Loucy (cell line): ENCODE results near the gene NDUFS7.

Source experiments
- H2AFZ ChIP-seq: fragments of 200-600 bp; sonication (generic); 2 replicates; pipeline ENCODE4 v1.6.0; 2016; ENCODE audit warnings: antibody characterized with exemption, mild to moderate bottlenecking, low read length, moderate library complexity
- H3F3A ChIP-seq: fragments of 200-600 bp; 2 replicates; pipeline ENCODE4 v1.6.0; 2016; ENCODE audit warnings: antibody characterized with exemption, low read depth, mild to moderate bottlenecking
- H3K27me3 ChIP-seq: fragments of 200-600 bp; sonication (generic); 2 replicates; pipeline ENCODE4 v1.6.1; 2014; ENCODE audit warnings: low read length, mild to moderate bottlenecking; ENCODE audit not compliant: insufficient read depth, poor library complexity, severe bottlenecking
- H3K36me3 ChIP-seq: fragments of 200-600 bp; sonication (generic); 2 replicates; pipeline ENCODE4 v1.6.1; 2016; ENCODE audit warnings: low read length; ENCODE audit not compliant: insufficient read depth
- H3K4me1 ChIP-seq: fragments of 200-600 bp; sonication (generic); 2 replicates; pipeline ENCODE4 v1.5.1; 2014; ENCODE audit warnings: low read length, mild to moderate bottlenecking; ENCODE audit not compliant: insufficient read depth, poor library complexity, severe bottlenecking
- H3K4me2 ChIP-seq: fragments of 200-600 bp; sonication (generic); 2 replicates; pipeline ENCODE4 v1.6.0; 2014; ENCODE audit warnings: antibody characterized with exemption, low read length, low read depth, mild to moderate bottlenecking; ENCODE audit not compliant: poor library complexity, severe bottlenecking
- H3K4me3 ChIP-seq: fragments of 200-600 bp; sonication (generic); 2 replicates; pipeline ENCODE4 v1.5.1; 2014; ENCODE audit warnings: low read length, mild to moderate bottlenecking, mixed read lengths; ENCODE audit not compliant: poor library complexity, severe bottlenecking
- H3K79me2 ChIP-seq: fragments of 200-600 bp; sonication (generic); 2 replicates; pipeline ENCODE4 v1.6.1; 2014; ENCODE audit warnings: low read length; ENCODE audit not compliant: insufficient read depth
- H3K9ac ChIP-seq: fragments of 200-600 bp; sonication (generic); 2 replicates; pipeline ENCODE4 v1.6.0; 2014; ENCODE audit warnings: mild to moderate bottlenecking, low read depth, low read length, moderate library complexity; ENCODE audit not compliant: poor library complexity, severe bottlenecking
- H3K9me2 ChIP-seq: fragments of 200-600 bp; sonication (generic); replicated peaks from 2 replicates; pipeline ENCODE4 v1.6.1; 2016; ENCODE audit warnings: low read depth, low read length, mixed read lengths
- H3K9me3 ChIP-seq: fragments of 200-600 bp; sonication (generic); 2 replicates; pipeline ENCODE4 v1.6.1; 2014; ENCODE audit warnings: mild to moderate bottlenecking, antibody characterized with exemption, low read length, low read depth; ENCODE audit not compliant: insufficient read depth
- H4K20me1 ChIP-seq: fragments of 200-600 bp; sonication (generic); 2 replicates; pipeline ENCODE4 v1.6.0; 2014; ENCODE audit warnings: antibody characterized with exemption, low read length, mild to moderate bottlenecking; ENCODE audit not compliant: insufficient read depth, poor library complexity, severe bottlenecking
- EZH2phosphoT487 ChIP-seq: fragments of 200-600 bp; IDR thresholded peaks from 2 replicates; pipeline ENCODE4 v1.6.1; 2018; ENCODE audit warnings: antibody characterized with exemption, mild to moderate bottlenecking, moderate library complexity, borderline replicate concordance
- TF ChIP-seq, protein P1 (sequence below): fragments of 200-600 bp; sonication (generic); conservative IDR thresholded peaks from 2 replicates; pipeline ENCODE4 v1.5.1; 2014; ENCODE audit warnings: mild to moderate bottlenecking, antibody characterized with exemption, low read length

Gene NDUFS7

DNA sequence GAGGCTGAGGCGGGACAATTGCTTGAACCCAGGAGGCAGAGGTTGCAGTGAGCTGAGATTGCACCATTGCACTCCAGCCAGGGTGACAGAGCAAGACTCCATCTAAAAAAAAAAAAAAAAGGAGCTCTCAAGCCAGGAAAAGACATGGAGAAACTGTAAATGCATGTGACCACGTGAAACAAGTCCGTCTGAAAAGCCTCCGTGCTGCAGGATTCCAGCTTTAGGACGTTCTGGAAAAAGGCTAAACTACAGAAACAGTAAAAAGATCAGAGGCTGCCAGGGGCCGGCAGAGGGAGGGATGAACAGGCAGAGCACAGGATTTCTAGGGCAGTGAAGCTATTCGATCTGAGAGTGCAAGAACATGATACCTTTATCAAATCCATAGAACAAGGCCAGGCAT, 40.7 kb upstream of the NDUFS7 start:
- Histone ChIP-seq H3K9ac (no peak overlapping the region), H3K4me3 (no peak overlapping the region), H3K27me3 (no peaks in the 10 kb centered on the region), H3K36me3 (no peaks in the 10 kb centered on the region), H3F3A (no peaks in the 10 kb centered on the region), H3K4me1 (no peaks in the 10 kb centered on the region), H3K9me2 (no peaks in the 10 kb centered on the region), H3K9me3 (no peaks in the 10 kb centered on the region), H3K4me2 (no peak overlapping the region), H2AFZ (no peak overlapping the region), H3K79me2 (no peaks in the 10 kb centered on the region), H4K20me1 (no peaks in the 10 kb centered on the region)
- TF ChIP-seq, protein P1, sequence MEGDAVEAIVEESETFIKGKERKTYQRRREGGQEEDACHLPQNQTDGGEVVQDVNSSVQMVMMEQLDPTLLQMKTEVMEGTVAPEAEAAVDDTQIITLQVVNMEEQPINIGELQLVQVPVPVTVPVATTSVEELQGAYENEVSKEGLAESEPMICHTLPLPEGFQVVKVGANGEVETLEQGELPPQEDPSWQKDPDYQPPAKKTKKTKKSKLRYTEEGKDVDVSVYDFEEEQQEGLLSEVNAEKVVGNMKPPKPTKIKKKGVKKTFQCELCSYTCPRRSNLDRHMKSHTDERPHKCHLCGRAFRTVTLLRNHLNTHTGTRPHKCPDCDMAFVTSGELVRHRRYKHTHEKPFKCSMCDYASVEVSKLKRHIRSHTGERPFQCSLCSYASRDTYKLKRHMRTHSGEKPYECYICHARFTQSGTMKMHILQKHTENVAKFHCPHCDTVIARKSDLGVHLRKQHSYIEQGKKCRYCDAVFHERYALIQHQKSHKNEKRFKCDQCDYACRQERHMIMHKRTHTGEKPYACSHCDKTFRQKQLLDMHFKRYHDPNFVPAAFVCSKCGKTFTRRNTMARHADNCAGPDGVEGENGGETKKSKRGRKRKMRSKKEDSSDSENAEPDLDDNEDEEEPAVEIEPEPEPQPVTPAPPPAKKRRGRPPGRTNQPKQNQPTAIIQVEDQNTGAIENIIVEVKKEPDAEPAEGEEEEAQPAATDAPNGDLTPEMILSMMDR = no peak
- no peak for TF ChIP-seq EZH2phosphoT487

DNA sequence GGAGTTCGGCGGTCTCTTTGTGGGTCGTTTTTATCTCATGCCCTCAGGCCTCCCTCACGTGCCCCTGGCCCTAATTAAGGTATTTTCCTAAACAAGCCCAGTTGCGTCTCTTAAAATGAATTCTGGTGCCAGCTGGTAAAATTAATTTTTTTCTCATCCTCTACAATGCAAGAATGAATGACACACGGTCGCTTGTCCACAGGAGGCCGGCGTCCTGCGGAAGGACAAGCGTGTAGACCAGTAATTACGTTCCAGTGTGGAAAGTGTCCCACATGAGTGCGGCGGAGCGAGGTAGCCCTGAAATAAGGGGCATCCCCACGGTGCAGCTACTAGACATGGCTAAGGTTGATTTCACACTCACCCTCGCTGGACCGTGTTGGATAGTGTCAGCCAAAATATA, 34.5 kb upstream of the NDUFS7 start:
- Histone ChIP-seq H3K9me3 (no peaks in the 10 kb centered on the region), H3K27me3 (no peaks in the 10 kb centered on the region), H3K9ac (no peak overlapping the region), H2AFZ (no peak overlapping the region), H3K79me2 (0 out of 2 replicates have a peak, but pooled peaks cover 2% of the 10 kb centered on the region), H3F3A (no peaks in the 10 kb centered on the region), H3K4me2 (no peak overlapping the region), H3K9me2 (no peaks in the 10 kb centered on the region), H4K20me1 (no peaks in the 10 kb centered on the region), H3K4me3 (no peak overlapping the region), H3K4me1 (peaks cover 7% of the 10 kb centered on the region), H3K36me3 (no peaks in the 10 kb centered on the region)
- TF ChIP-seq EZH2phosphoT487 = no peak
- TF ChIP-seq, protein P1 = no peak

DNA sequence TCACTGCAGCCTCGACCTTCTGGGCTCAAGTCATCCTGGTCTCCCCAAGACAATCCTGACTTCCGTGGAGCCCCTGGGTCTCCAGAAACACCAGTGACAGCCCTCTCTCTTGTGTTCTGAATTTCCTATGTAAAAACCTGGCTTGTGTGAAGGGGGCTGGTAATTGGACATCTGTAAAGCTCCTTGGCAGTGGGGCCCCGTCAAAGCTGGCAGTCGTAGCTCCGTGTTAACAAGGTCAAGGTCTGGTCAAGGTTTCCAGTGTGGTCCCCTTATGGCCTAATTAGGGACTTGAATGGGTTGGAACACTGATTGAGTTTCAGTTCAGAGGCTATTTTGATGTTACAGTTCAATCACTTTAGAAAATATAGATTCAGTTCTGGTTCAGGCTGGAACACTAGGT, 32.8 kb upstream of the NDUFS7 start:
- TF ChIP-seq EZH2phosphoT487 = no peak
- TF ChIP-seq, protein P1 = no peak
- no peak overlapping the region for H2AFZ ChIP-seq

More for the DNA sequence above, 32.8 kb upstream of the NDUFS7 start:
- Histone ChIP-seq H3K36me3 (no peaks in the 10 kb centered on the region), H3K9me3 (no peaks in the 10 kb centered on the region), H3K4me1 (peaks cover 15% of the 10 kb centered on the region), H3F3A (no peaks in the 10 kb centered on the region), H3K4me3 (no peak overlapping the region), H4K20me1 (no peaks in the 10 kb centered on the region), H3K27me3 (no peaks in the 10 kb centered on the region), H3K79me2 (peaks cover 12% of the 10 kb centered on the region; the same call in 1 of the 2 replicates), H3K9me2 (no peaks in the 10 kb centered on the region), H3K9ac (no peak overlapping the region), H3K4me2 (no peak overlapping the region)
